Measurements from ENCODE around the gene PRKCB. TPM values are rescaled to one million over a fixed set of nuclear protein-coding genes. Genes with fewer than 3 reads are reported as not detected.
"Not testable (repeated sequence)": the region's sequence is repeated elsewhere in the genome, so short reads cannot be mapped to it uniquely, and the experiment has no call there.

Gene PRKCB
- total and polyA plus RNA-seq, 8 donors, result 13.5 to 74.3 (median 57.0) TPM

DNA sequence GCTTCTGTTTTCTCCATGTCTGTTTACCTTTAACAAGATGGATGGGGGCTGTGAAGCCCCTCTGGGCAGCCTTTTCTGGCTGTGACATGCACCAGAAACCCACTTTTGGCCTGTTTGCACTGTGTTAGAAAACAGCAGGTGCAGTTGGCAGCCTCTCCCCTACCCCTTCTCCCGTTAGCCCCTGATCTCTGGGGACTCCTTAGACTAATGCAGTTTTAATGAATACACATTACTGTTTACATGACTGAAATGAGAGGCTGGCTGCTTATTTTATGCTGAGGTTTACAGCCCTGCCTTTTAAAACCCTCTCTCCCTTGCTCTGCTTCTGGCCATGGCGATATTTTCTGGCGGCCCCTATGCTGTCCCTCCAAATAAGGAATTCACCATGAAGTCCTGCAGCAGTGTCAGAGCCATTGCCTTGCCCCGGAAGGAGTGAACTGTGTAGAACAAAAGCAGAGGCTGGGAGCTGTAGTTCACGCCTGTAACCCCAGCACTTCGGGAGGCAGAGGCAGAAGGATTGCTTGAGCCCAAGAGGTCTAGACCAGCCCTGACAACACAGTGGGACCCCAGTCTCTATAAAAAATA, 79.3 kb downstream of the PRKCB start:
- no peaks in the 10 kb centered on the region for H3K27me3 ChIP-seq
- H3K4me3 ChIP-seq, result no peak overlapping the region
- H3K27ac ChIP-seq, result no peak overlapping the region
- TF ChIP-seq, protein P1, sequence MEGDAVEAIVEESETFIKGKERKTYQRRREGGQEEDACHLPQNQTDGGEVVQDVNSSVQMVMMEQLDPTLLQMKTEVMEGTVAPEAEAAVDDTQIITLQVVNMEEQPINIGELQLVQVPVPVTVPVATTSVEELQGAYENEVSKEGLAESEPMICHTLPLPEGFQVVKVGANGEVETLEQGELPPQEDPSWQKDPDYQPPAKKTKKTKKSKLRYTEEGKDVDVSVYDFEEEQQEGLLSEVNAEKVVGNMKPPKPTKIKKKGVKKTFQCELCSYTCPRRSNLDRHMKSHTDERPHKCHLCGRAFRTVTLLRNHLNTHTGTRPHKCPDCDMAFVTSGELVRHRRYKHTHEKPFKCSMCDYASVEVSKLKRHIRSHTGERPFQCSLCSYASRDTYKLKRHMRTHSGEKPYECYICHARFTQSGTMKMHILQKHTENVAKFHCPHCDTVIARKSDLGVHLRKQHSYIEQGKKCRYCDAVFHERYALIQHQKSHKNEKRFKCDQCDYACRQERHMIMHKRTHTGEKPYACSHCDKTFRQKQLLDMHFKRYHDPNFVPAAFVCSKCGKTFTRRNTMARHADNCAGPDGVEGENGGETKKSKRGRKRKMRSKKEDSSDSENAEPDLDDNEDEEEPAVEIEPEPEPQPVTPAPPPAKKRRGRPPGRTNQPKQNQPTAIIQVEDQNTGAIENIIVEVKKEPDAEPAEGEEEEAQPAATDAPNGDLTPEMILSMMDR (IDR thresholded peaks at IDR 0.05), result no peak
- no peaks in the 10 kb centered on the region for H3K4me1 ChIP-seq
- no peaks in the 10 kb centered on the region for H3K36me3 ChIP-seq
- ATAC-seq, result no peak
- intact Hi-C loops (cut with DNase I), result no loop called here
- DNase-seq, result peak in 1 of 4 donors; percentile 23
- no peaks in the 10 kb centered on the region for H3K9me3 ChIP-seq

DNA sequence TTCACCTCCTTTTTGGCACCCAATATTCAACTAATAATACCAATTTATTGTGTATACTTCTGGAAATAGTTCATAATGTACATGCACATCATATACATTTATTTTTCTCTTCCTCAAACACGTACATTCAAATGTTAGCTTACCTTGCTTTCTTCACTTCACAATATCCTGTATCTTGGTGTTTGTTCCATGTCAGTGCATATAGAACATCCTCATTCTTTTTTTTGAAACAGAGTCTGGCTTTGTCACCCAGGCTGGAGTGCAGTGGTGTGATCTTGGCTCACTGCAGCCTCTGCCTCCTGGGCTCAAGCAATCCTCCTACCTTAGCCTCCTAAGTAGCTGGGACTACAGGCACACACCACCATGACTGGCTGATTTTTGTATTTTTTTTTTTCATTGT, 80.8 kb downstream of the PRKCB start:
- DNase-seq; H3K27ac ChIP-seq; H3K27me3 ChIP-seq; H3K36me3 ChIP-seq; intact Hi-C loops (cut with DNase I); H3K4me3 ChIP-seq; H3K9me3 ChIP-seq; H3K4me1 ChIP-seq; ATAC-seq: not testable (repeated sequence)

DNA sequence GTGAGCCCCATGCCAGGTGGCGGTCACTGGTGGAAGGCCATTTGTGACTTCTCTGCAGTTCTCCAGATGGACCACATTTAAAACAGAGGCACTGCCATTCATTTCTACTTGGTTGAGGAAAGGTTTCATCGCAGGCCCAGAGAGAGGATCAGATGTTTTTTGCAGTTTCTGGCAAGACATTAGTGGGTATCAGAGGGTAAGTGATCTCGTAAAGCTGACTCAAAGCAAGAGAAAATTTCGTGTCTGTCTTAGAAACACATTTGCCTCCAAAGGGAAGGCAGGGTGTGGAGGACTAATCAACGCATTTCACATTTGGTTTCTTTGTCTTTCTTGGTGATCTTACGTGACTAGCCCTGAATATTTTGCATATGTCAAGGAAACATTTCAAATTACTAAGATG, 81.8 kb downstream of the PRKCB start:
- intact Hi-C loops (cut with DNase I), result no loop called here
- Histone ChIP-seq H3K4me3 (no peak overlapping the region), H3K27me3 (no peaks in the 10 kb centered on the region), H3K4me1 (no peaks in the 10 kb centered on the region), H3K9me3 (no peaks in the 10 kb centered on the region), H3K36me3 (no peaks in the 10 kb centered on the region), H3K27ac (no peak overlapping the region)
- DNase-seq (no peak), ATAC-seq (no peak)
- TF ChIP-seq, protein P1 (IDR thresholded peaks at IDR 0.05), result no peak

DNA sequence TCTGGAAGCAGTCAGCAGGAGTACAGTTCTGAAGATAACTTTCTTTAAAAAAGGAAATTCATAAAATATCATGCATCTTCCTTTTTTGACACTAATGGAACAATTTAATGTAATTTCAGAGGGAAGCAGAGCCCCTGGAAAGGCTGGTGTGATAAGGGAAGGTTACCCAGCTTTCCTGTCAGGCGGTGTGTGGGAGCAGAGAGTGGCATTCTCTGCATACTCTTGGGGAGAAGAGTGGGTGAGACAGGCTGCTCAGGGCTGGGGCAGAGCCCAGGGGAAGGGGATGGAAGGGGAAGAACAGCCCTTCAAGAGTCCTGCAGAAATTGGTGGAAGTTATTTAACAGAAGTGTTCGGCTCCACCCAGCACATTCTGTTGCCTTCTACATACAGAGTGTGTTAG, 84.7 kb downstream of the PRKCB start:
- no peaks in the 10 kb centered on the region for H3K27me3 ChIP-seq
- no peaks in the 10 kb centered on the region for H3K9me3 ChIP-seq
- ATAC-seq (no peak), DNase-seq (no peak)
- no peak overlapping the region for H3K4me3 ChIP-seq
- H3K4me1 ChIP-seq, result peaks cover 0 to 3% of the 10 kb centered on the region in 2 donors
- no peak overlapping the region for H3K27ac ChIP-seq
- TF ChIP-seq, protein P1 (IDR thresholded peaks at IDR 0.05), result no peak
- intact Hi-C loops (cut with DNase I), result no loop called here
- no peaks in the 10 kb centered on the region for H3K36me3 ChIP-seq

DNA sequence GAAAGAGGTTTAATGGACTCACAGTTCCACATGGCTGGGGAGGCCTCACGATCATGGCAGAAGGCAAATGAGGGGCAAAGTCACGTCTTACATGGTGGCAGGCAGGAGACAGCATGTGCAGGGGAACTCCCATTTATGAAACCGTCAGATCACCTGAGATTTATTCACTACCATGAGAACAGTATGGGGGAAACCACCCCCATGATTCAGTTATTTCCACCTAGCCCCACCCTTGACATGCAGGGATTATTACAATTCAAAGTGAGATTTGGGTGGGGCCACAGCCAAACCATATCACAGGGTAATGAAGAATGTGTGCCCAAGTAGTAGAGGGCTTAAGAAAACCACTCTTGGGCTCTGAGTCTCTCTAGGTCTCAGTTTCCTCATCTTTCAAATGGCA, 85.1 kb downstream of the PRKCB start:
- no peak for ATAC-seq
- intact Hi-C loops (cut with DNase I), result no loop called here
- H3K4me1 ChIP-seq, result peaks cover 0 to 3% of the 10 kb centered on the region in 2 donors
- H3K27me3 ChIP-seq, result no peaks in the 10 kb centered on the region
- TF ChIP-seq, protein P1 (IDR thresholded peaks at IDR 0.05), result no peak
- H3K9me3 ChIP-seq, result no peaks in the 10 kb centered on the region
- no peak overlapping the region for H3K4me3 ChIP-seq
- no peaks in the 10 kb centered on the region for H3K36me3 ChIP-seq
- no peak for DNase-seq
- H3K27ac ChIP-seq, result no peak overlapping the region

DNA sequence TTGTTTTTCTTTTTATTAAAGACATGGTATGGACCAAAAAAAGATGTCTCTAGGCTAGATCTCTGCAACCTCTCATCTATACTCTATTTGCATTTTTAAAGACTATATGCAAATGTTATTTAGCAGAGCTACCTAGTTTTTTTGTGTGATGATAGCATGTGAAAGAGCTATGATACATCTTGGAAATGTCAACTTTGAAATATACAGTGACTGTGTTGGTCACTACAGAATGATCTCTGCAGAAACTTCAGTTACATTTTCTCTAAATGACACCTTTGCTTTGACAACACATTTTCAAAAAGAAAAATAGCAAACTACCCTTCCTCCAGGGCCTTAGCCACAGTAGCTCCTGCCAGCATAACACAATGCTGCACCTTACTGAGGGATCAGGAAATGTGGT, 86.6 kb downstream of the PRKCB start:
- intact Hi-C loops (cut with DNase I), result no loop called here
- Histone ChIP-seq H3K27me3 (no peaks in the 10 kb centered on the region), H3K27ac (no peak overlapping the region)

More for the DNA sequence above, 86.6 kb downstream of the PRKCB start:
- Histone ChIP-seq H3K4me3 (no peak overlapping the region), H3K9me3 (no peaks in the 10 kb centered on the region), H3K36me3 (no peaks in the 10 kb centered on the region), H3K4me1 (peaks cover 0 to 3% of the 10 kb centered on the region in 2 donors)
- DNase-seq (no peak), ATAC-seq (no peak)
- TF ChIP-seq, protein P1 (IDR thresholded peaks at IDR 0.05), result no peak
